K562 (cell line): Measurements from ENCODE around the gene GHSR. TPM values are rescaled to one million over a fixed set of nuclear protein-coding genes. Genes with fewer than 3 reads are reported as not detected.

Experiments used
- ATAC-seq: fragments of 200-7000 bp; cut with Tn5 transposase; 3 replicates; pipeline ENCODE4 v1.9.1; 2020; ENCODE audit warnings: moderate library complexity
- BruUV-seq: library from RNA; stranded (reverse); fragments of 400-500 nt; replicated peaks from 2 replicates; lab custom pipeline; 2021; lab: Mats Ljungman, UMichigan
- CTCF ChIA-PET: fragments of 300-600 bp; formaldehyde crosslinking; extraction: SDS; loops from one replicate; lab custom pipeline; 2021; ENCODE audit warnings: low intra/inter-chr PET ratio; lab: Yijun Ruan, JAX
- POLR2A ChIA-PET: fragments of 300-600, 350-650 bp; sonication (Branson Sonifier 250); formaldehyde crosslinking; extraction: SDS; loops from one replicate; lab custom pipeline; 2021; ENCODE audit warnings: antibody characterized with exemption, inconsistent platforms; lab: Yijun Ruan, JAX
- DNase-seq, 4 experiments: peaks; one replicate each; pipeline versions ENCODE4 v3.0.0 to v3.0.0-alpha.2; 2011 to 2018; ENCODE audit warnings: low spot score in 3 of 4, mixed read lengths in 3 of 4; ENCODE audit errors: extremely low read depth in 1 of 4
- FAIRE-seq: peaks from 2 replicates; lab custom pipeline; 2011; peaks lifted over from hg19 to GRCh38; lab: Jason Lieb, UNC
- H2AFZ ChIP-seq: 2 replicates; pipeline ENCODE4 v1.6.0; 2011; ENCODE audit warnings: low read depth, low read length, control low read depth, inconsistent platforms
- H3K27ac ChIP-seq: fragments of 200-600 bp; 3 replicates; pipeline ENCODE4 v1.8.0; 2011; ENCODE audit warnings: low read depth, mild to moderate bottlenecking, control low read depth, inconsistent platforms, low read length, moderate library complexity, mixed read lengths; ENCODE audit errors: extremely low read depth
- H3K27me3 ChIP-seq, 2 experiments: fragments of 300-600 bp in 1 of 2; 2 replicates in 1 of 2; 3 replicates in 1 of 2; pipeline versions ENCODE4 v1.6.0 to v1.8.0; 2011; ENCODE audit warnings: inconsistent platforms in 2 of 2, low read length in 2 of 2, mild to moderate bottlenecking in 1 of 2, mixed read lengths in 1 of 2, moderate library complexity in 1 of 2; ENCODE audit not compliant: control insufficient read depth in 2 of 2, insufficient read depth in 2 of 2
- H3K36me3 ChIP-seq: fragments of 300-600 bp; 3 replicates; pipeline ENCODE4 v1.8.0; 2011; ENCODE audit warnings: mild to moderate bottlenecking, low read length, inconsistent platforms; ENCODE audit not compliant: control insufficient read depth, insufficient read depth
- H3K4me1 ChIP-seq, 2 experiments: fragments of 200-600 bp in 1 of 2; replicated peaks in 1 of 2; 2 replicates in 1 of 2; 3 replicates in 1 of 2; pipeline versions ENCODE4 v1.5.1 to v1.8.0; 2011; ENCODE audit warnings: inconsistent platforms in 2 of 2, low read length in 2 of 2, mild to moderate bottlenecking in 1 of 2, mixed read lengths in 1 of 2, moderate library complexity in 1 of 2; ENCODE audit not compliant: control insufficient read depth in 2 of 2, insufficient read depth in 2 of 2
- H3K4me2 ChIP-seq: 2 replicates; pipeline ENCODE4 v1.6.1; 2011; ENCODE audit warnings: low read length, control low read depth, inconsistent platforms, mixed read lengths; ENCODE audit not compliant: insufficient read depth
- H3K4me3 ChIP-seq: fragments of 200-600 bp; sonication (generic), shearing (Covaris generic); 2 replicates; pipeline ENCODE4 v1.5.1; 2016; ENCODE audit warnings: control low read depth, inconsistent platforms
- H3K79me2 ChIP-seq: fragments of 200-600 bp; 3 replicates; pipeline ENCODE4 v1.8.0; 2011; ENCODE audit warnings: low read length, inconsistent platforms; ENCODE audit not compliant: control insufficient read depth, insufficient read depth
- H3K9ac ChIP-seq, 2 experiments: 2 replicates each; pipeline versions ENCODE4 v1.6.0 to v1.6.1; 2011; ENCODE audit warnings: low read depth in 2 of 2, low read length in 2 of 2, control low read depth in 1 of 2, inconsistent platforms in 1 of 2, mild to moderate bottlenecking in 1 of 2, mixed read lengths in 1 of 2; ENCODE audit not compliant: insufficient read depth in 1 of 2
- H3K9me1 ChIP-seq: one replicate; pipeline ENCODE4 v1.6.0; 2011; ENCODE audit warnings: inconsistent platforms, mild to moderate bottlenecking, low read length, moderate library complexity; ENCODE audit not compliant: control insufficient read depth, insufficient read depth
- H3K9me3 ChIP-seq: replicated peaks from 2 replicates; pipeline ENCODE4 v1.5.1; 2011; ENCODE audit warnings: low read depth, low read length, inconsistent platforms; ENCODE audit not compliant: control insufficient read depth, insufficient read depth
- H4K20me1 ChIP-seq: replicated peaks from 2 replicates; pipeline ENCODE4 v1.6.1; 2011; ENCODE audit warnings: low read length, inconsistent platforms, mixed read lengths; ENCODE audit not compliant: control insufficient read depth, insufficient read depth
- GABPB1 ChIP-seq: sonication (generic); formaldehyde crosslinking; IDR thresholded peaks from 2 replicates; pipeline ENCODE4 v1.8.0; 2022; ENCODE audit warnings: mild to moderate bottlenecking, missing genetic modification reagents
- L3MBTL2 ChIP-seq: fragments of 450-650 bp; IDR thresholded peaks from 2 replicates; pipeline ENCODE4 v1.6.1; 2016; ENCODE audit warnings: mild to moderate bottlenecking, moderate library complexity
- MEIS2 ChIP-seq: fragments of 450-650 bp; IDR thresholded peaks from 2 replicates; pipeline ENCODE4 v1.6.1; 2014; ENCODE audit warnings: mild to moderate bottlenecking; ENCODE audit not compliant: partially characterized antibody
- MLX ChIP-seq, 2 experiments: fragments of 450-650 bp in 1 of 2; sonication (generic) in 1 of 2; formaldehyde crosslinking; conservative IDR thresholded peaks; 2 replicates each; pipeline versions ENCODE4 v1.4.0 to v1.8.1; 2020 to 2022; ENCODE audit warnings: mild to moderate bottlenecking in 1 of 2, missing genetic modification reagents in 1 of 2
- NFYB ChIP-seq: IDR thresholded peaks from 2 replicates; pipeline ENCODE4 v1.6.1; 2011; ENCODE audit warnings: mild to moderate bottlenecking, moderate library complexity; ENCODE audit not compliant: insufficient read length; ENCODE audit errors: extremely low read depth
- TSC22D4 ChIP-seq: fragments of 450-650 bp; IDR thresholded peaks from 2 replicates; pipeline ENCODE4 v1.6.1; 2016; ENCODE audit warnings: missing genetic modification characterization, missing biosample characterization, control low read depth
- ZFP30 ChIP-seq: fragments of 250-450 bp; sonication (Bioruptor Pico); IDR thresholded peaks from 2 replicates; pipeline ENCODE4 v1.8.0; 2022; ENCODE audit warnings: moderate library complexity, mild to moderate bottlenecking, inconsistent platforms, borderline replicate concordance
- ZNF41 ChIP-seq: fragments of 250-450 bp; sonication (Bioruptor Pico); conservative IDR thresholded peaks from 2 replicates; pipeline ENCODE4 v1.4.0; 2020; ENCODE audit warnings: mild to moderate bottlenecking
- WGBS: fragments of 100-300 bp; shearing (Covaris generic); methylation state at CpG from one replicate; pipeline ENCODE4 v1.1.6; 2016; ENCODE audit warnings: low coverage, mixed read lengths; ENCODE audit not compliant: insufficient coverage; ENCODE audit errors: missing lambda C conversion rate; 5-methylcytosine and 5-hydroxymethylcytosine counted together
- in situ Hi-C: fragments of 300-500 bp; cut with MboI; formaldehyde crosslinking; loops from 4 replicates; pipeline ENCODE4 v1.15.0; 2018; ENCODE audit warnings: inconsistent platforms, mixed read lengths
- intact Hi-C: fragments of 100-400 bp; cut with micrococcal nuclease; formaldehyde crosslinking; loops from 2 replicates; pipeline ENCODE4 v1.14.2; 2022
- polyA plus RNA-seq, 8 experiments: library from polyadenylated mRNA; depleted of rRNA in 4 of 8; stranded (reverse) in 5 of 8; unstranded in 3 of 8; fragments of >200 nt; fragmentation: Nextera tagmentation in 2 of 8; fragmentation: Illumina TruSeq in 1 of 8; extraction: Ambion mirVana in 2 of 8; extraction: Trizol in 1 of 8; gene quantifications; 2 replicates each; pipeline versions ENCODE4 v1.2.1 to v1.2.3, GENCODE V29; 2011 to 2014; ENCODE audit warnings: inconsistent platforms in 1 of 8, missing spikeins in 1 of 8
- total RNA-seq, 7 experiments: library from RNA; depleted of rRNA in 6 of 7; stranded (reverse); fragments of >200 nt in 6 of 7; fragmentation: Illumina TruSeq in 2 of 7; extraction: Trizol in 2 of 7; gene quantifications; 2 replicates each; pipeline versions ENCODE4 v1.2.1 to v1.2.3, GENCODE V29; 2011 to 2021; ENCODE audit warnings: low replicate concordance in 1 of 7

The GHSR gene
- total and polyA plus RNA-seq, 9 of the 15 experiments (the other 6 are each of a cell fraction or from before 2014, with no cell fraction given): not detected

GRCh38 chr3:172404237-172404962, 43.9 kb downstream of the GHSR start:
- in situ Hi-C loops: no loop called here
- H3K4me3 ChIP-seq: no peak overlapping the region
- ATAC-seq: no peak
- DNase-seq: no peak
- intact Hi-C loops: no loop called here
- 54% methylated on average over 12 of the region's 12 CpGs for WGBS
- no peaks in the 10 kb centered on the region for H4K20me1 ChIP-seq
- no peak overlapping the region for H2AFZ ChIP-seq
- no peaks in the 10 kb centered on the region for H3K36me3 ChIP-seq
- TF ChIP-seq L3MBTL2 (no peak), MEIS2 (peak; percentile 38)
- ChIA-PET POLR2A (interaction anchor here (0.6 kb wide), 1 partner anchor 127 kb away, joined by 3 read pairs; no protein-coding TSS in a partner anchor), CTCF (no interaction called here)
- no peak overlapping the region for H3K4me2 ChIP-seq
- no peaks in the 10 kb centered on the region for H3K27me3 ChIP-seq
- no TSS peak for BruUV-seq
- no peak overlapping the region for H3K9ac ChIP-seq
- FAIRE-seq: no peak
- no peaks in the 10 kb centered on the region for H3K79me2 ChIP-seq
- no peaks in the 10 kb centered on the region for H3K9me1 ChIP-seq
- no peaks in the 10 kb centered on the region for H3K9me3 ChIP-seq
- no peak overlapping the region for H3K27ac ChIP-seq
- H3K4me1 ChIP-seq: no peaks in the 10 kb centered on the region

- H3K27me3 ChIP-seq: no peaks in the 10 kb centered on the region
- POLR2A ChIA-PET: interaction anchor here (1.9 kb wide), 1 partner anchor 12 kb away, joined by 5 read pairs; no protein-coding TSS in a partner anchor
- CTCF ChIA-PET: no interaction called here
- no peak for TF ChIP-seq ZFP30 (CRISPR knock-in tag)
- TF ChIP-seq GABPB1 (CRISPR knock-in tag): no peak
- TF ChIP-seq NFYB: no peak
- TF ChIP-seq TSC22D4: no peak
- TF ChIP-seq MLX (CRISPR knock-in tag; conservative IDR thresholded peaks at IDR 0.05): no peak
- no peak for TF ChIP-seq ZNF41 (CRISPR knock-in tag)
Measured at GRCh38 chr3:172402892-172403643, 45.2 kb downstream of the GHSR start.

More at GRCh38 chr3:172402892-172403643, 45.2 kb downstream of the GHSR start:
- Histone ChIP-seq H4K20me1 (no peaks in the 10 kb centered on the region), H3K9me3 (no peaks in the 10 kb centered on the region), H3K4me3 (no peak overlapping the region), H3K9me1 (no peaks in the 10 kb centered on the region), H3K36me3 (no peaks in the 10 kb centered on the region), H3K27ac (no peak overlapping the region), H3K4me2 (no peak overlapping the region), H2AFZ (no peak overlapping the region), H3K4me1 (no peaks in the 10 kb centered on the region), H3K9ac (no peak overlapping the region), H3K79me2 (no peaks in the 10 kb centered on the region)
- TSS peak; percentile 5 for BruUV-seq
- 81% methylated on average over 8 of the region's 8 CpGs for WGBS
- no peak for FAIRE-seq
- DNase-seq: no peak
- in situ Hi-C loops: no loop called here
- intact Hi-C loops: no loop called here
- ATAC-seq: no peak
